ENCODE data around the gene CST7. TPM values are rescaled to one million over a fixed set of nuclear protein-coding genes. Genes with fewer than 3 reads are reported as not detected.

The CST7 gene
- total RNA-seq, 1 experiment from 2014 or later = not detected

DNA sequence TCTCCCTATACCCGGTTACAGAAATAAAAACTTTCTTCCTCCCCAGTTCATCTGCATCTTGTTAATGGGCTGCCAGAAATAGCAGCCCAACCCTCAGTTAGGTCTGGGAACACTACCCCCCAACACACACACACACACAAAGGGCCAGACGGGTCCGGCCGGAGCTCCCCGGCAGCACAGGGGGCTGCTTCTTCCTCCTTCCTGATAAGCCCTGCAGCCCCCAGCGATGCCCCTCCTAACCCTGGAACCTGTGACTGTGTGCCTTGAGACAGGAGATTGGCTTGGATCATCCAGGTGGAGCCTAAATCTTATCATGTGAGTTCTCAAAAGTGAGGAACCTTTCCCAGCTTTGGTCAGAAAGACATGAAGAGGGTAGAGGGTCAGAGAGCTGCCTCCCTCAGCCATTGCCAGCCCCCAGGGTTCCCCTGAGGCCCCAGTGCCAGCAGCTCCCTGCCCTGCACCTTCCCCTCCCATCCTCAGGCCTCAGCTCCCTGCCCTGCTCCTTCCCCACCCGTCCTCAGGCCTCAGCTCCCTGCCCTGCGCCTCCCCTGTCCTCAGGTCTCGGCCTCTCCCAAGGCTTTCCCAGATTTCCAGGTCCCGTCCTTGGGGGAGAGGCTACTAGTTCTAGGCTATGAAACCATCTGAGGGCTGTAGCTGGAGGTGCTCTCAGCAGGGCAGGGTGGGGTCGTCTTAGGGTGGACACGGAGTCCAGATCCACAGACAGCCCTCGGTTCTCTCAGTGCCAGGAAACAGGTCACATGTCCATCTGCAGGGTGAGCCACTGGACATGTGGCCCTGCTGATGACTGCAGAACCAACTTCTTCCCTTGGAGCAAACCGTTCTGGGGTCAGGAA, 34.5 kb upstream of the CST7 start:
- Histone ChIP-seq H3K36me3 (ENCODE audit: control insufficient read depth in 1 of 2, insufficient read depth in 2 of 2, low read length in 2 of 2) (no peaks in the 10 kb centered on the region), H3K9me3 (ENCODE audit: control insufficient read depth in 1 of 2, insufficient read depth in 1 of 2, low read depth in 1 of 2, low read length in 2 of 2) (no peaks in the 10 kb centered on the region), H3K27ac (ENCODE audit: low read depth, low read length) (no peak overlapping the region), H3K9me2 (ENCODE audit: insufficient read depth) (no peaks in the 10 kb centered on the region), H2AFZ (ENCODE audit: low read depth, low read length, poor library complexity, severe bottlenecking) (no peak overlapping the region), H3K27me3 (ENCODE audit: insufficient read depth, low read length) (peaks cover 23% of the 10 kb centered on the region; the same call in 1 of the 2 replicates), H3K4me3 (replicated peaks in 1 of 2; ENCODE audit: low read depth in 1 of 2, low read length in 2 of 2) (no peak overlapping the region), H3K4me1 (ENCODE audit: control insufficient read depth in 1 of 2, insufficient read depth in 2 of 2, low read length in 2 of 2) (no peaks in the 10 kb centered on the region), H3K79me2 (ENCODE audit: insufficient read depth, low read length) (no peaks in the 10 kb centered on the region), H3K9ac (ENCODE audit: low read length) (no peak overlapping the region), H3K4me2 (ENCODE audit: low read length) (no peak overlapping the region), H4K20me1 (ENCODE audit: insufficient read depth) (no peaks in the 10 kb centered on the region)
- DNase-seq (ENCODE audit: low read depth, low spot score) = no peak
- ChIA-PET CTCF (no interaction called here), POLR2A (no interaction called here), RAD21 (ENCODE audit: low non-redundant PET in 1 of 2, low total read pairs in 2 of 2, uncharacterized antibody in 2 of 2, unreplicated experiment in 2 of 2) (no interaction called here)
- BruUV-seq (replicated peaks) = no TSS peak
- intact Hi-C loops (cut with micrococcal nuclease) = loop anchor here (10.0 kb wide), 1 partner anchor 380 kb away; no protein-coding TSS in a partner anchor
- TF ChIP-seq SIN3A (IDR thresholded peaks at IDR 0.05; ENCODE audit: low read depth) (no peak), TCF7L2 (IDR thresholded peaks at IDR 0.05; ENCODE audit: borderline replicate concordance, extremely low read depth, insufficient read depth, insufficient read length) (no peak), EZH2phosphoT487 (IDR thresholded peaks at IDR 0.05; ENCODE audit: borderline replicate concordance) (no peak), FOSL1 (IDR thresholded peaks at IDR 0.05; ENCODE audit: low read depth) (no peak), EGR1 (IDR thresholded peaks at IDR 0.05; ENCODE audit: low read depth) (no peak), RAD21 (IDR thresholded peaks at IDR 0.05; ENCODE audit: low read depth) (no peak), CTCF (IDR thresholded peaks at IDR 0.05 in 2 of 3, conservative IDR thresholded peaks at IDR 0.05 in 1 of 3; ENCODE audit: borderline replicate concordance in 1 of 3, insufficient read depth in 1 of 3, low read depth in 2 of 3, low read length in 2 of 3) (no peak), SRF (IDR thresholded peaks at IDR 0.05; ENCODE audit: low read depth) (no peak), ELF1 (IDR thresholded peaks at IDR 0.05; ENCODE audit: borderline replicate concordance, low read depth) (no peak), ZBTB33 (IDR thresholded peaks at IDR 0.05; ENCODE audit: extremely low read depth, insufficient replicate concordance, low read length) (no peak), YY1 (IDR thresholded peaks at IDR 0.05; ENCODE audit: extremely low read depth, insufficient replicate concordance, low read depth, low read length) (no peak), CBX3 (IDR thresholded peaks at IDR 0.05; ENCODE audit: low read depth) (no peak), POLR2A (IDR thresholded peaks at IDR 0.05; ENCODE audit: borderline replicate concordance, extremely low read depth, insufficient read depth, insufficient read length) (no peak), ATF3 (IDR thresholded peaks at IDR 0.05) (no peak), ZFX (IDR thresholded peaks at IDR 0.05) (no peak), SP1 (IDR thresholded peaks at IDR 0.05; ENCODE audit: low read depth) (no peak)
- TF ChIP-seq, protein P1, sequence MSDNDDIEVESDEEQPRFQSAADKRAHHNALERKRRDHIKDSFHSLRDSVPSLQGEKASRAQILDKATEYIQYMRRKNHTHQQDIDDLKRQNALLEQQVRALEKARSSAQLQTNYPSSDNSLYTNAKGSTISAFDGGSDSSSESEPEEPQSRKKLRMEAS (IDR thresholded peaks at IDR 0.05) = no peak
- TF ChIP-seq, protein P2, sequence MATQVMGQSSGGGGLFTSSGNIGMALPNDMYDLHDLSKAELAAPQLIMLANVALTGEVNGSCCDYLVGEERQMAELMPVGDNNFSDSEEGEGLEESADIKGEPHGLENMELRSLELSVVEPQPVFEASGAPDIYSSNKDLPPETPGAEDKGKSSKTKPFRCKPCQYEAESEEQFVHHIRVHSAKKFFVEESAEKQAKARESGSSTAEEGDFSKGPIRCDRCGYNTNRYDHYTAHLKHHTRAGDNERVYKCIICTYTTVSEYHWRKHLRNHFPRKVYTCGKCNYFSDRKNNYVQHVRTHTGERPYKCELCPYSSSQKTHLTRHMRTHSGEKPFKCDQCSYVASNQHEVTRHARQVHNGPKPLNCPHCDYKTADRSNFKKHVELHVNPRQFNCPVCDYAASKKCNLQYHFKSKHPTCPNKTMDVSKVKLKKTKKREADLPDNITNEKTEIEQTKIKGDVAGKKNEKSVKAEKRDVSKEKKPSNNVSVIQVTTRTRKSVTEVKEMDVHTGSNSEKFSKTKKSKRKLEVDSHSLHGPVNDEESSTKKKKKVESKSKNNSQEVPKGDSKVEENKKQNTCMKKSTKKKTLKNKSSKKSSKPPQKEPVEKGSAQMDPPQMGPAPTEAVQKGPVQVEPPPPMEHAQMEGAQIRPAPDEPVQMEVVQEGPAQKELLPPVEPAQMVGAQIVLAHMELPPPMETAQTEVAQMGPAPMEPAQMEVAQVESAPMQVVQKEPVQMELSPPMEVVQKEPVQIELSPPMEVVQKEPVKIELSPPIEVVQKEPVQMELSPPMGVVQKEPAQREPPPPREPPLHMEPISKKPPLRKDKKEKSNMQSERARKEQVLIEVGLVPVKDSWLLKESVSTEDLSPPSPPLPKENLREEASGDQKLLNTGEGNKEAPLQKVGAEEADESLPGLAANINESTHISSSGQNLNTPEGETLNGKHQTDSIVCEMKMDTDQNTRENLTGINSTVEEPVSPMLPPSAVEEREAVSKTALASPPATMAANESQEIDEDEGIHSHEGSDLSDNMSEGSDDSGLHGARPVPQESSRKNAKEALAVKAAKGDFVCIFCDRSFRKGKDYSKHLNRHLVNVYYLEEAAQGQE (IDR thresholded peaks at IDR 0.05; ENCODE audit: low read depth) = no peak
- no peak for ATAC-seq
